ENCODE measurements around the gene AXL. TPM values are rescaled to one million over a fixed set of nuclear protein-coding genes. Genes with fewer than 3 reads are reported as not detected.

The AXL gene
- polyA plus RNA-seq, 2 donors: 1.9 to 4.1 TPM

- Histone ChIP-seq H3K27me3 (ENCODE audit: control insufficient read depth in 1 of 2, insufficient read depth in 2 of 2, low read length in 2 of 2) (no peaks in the 10 kb centered on the region), H3K27ac (ENCODE audit: low read depth in 2 of 2, low read length in 1 of 2) (peak overlapping the region in 1 of 2 donors; percentile 97), H3K9me3 (ENCODE audit: control insufficient read depth in 2 of 2, insufficient read depth in 1 of 2, low read depth in 1 of 2, low read length in 1 of 2) (no peaks in the 10 kb centered on the region), H3K36me3 (ENCODE audit: control insufficient read depth in 2 of 2, insufficient read depth in 2 of 2, low read length in 1 of 2) (peaks cover 5 to 21% of the 10 kb centered on the region in 2 donors), H3K4me3 (ENCODE audit: low read depth in 1 of 2, low read length in 2 of 2) (peak overlapping the region in 1 of 2 donors; percentile 81), H3K4me1 (ENCODE audit: control insufficient read depth in 2 of 2, insufficient read depth in 2 of 2, low read length in 1 of 2) (peaks cover 2 to 6% of the 10 kb centered on the region in 2 donors)
- 50 to 61% methylated on average over 5 of the region's 5 CpGs for WGBS, 2 donors
These were observed 92.0 kb downstream of the AXL start for GRCh38 chr19:41311072-41311471.

Other genes with a start within 250 kb of the AXL start
- not detected for gene CYP2B6, start 227.9 kb upstream of the AXL start, polyA plus RNA-seq
- gene CYP2A13, start 130.8 kb upstream of the AXL start, polyA plus RNA-seq: not detected
- gene CYP2F1, start 104.8 kb upstream of the AXL start, polyA plus RNA-seq: 1 to 10 TPM; 2.0 to 2.2 TPM
- gene CYP2S1, start 26.0 kb upstream of the AXL start, polyA plus RNA-seq: 10 to 100 TPM in 1 of 2 donors, 1 to 10 TPM in 1; 8.7 to 10.5 TPM
- gene HNRNPUL1, start 45.1 kb downstream of the AXL start, polyA plus RNA-seq: 10 to 100 TPM; 64.9 to 73.4 TPM
- gene CCDC97, start 90.9 kb downstream of the AXL start, polyA plus RNA-seq: 10 to 100 TPM; 12.2 to 14.0 TPM
- gene TGFB1, start 134.7 kb downstream of the AXL start, polyA plus RNA-seq: 10 to 100 TPM; 16.2 to 77.1 TPM
- gene B9D2, start 144.9 kb downstream of the AXL start, polyA plus RNA-seq: 1 to 10 TPM; 3.1 to 6.0 TPM
- 10 to 100 TPM; 13.8 to 17.3 TPM for gene TMEM91, start 157.3 kb downstream of the AXL start, polyA plus RNA-seq
- 10 to 100 TPM; 26.3 to 31.9 TPM for gene EXOSC5, start 178.1 kb downstream of the AXL start, polyA plus RNA-seq
- 10 to 100 TPM; 37.0 to 61.8 TPM for gene BCKDHA, start 178.6 kb downstream of the AXL start, polyA plus RNA-seq
- 10 to 100 TPM; 42.9 to 68.8 TPM for gene B3GNT8, start 208.2 kb downstream of the AXL start, polyA plus RNA-seq
- gene DMAC2, start 220.7 kb downstream of the AXL start, polyA plus RNA-seq: 10 to 100 TPM; 22.6 to 38.9 TPM
- gene ERICH4, start 223.9 kb downstream of the AXL start, polyA plus RNA-seq: not detected

Measured in esophagus (tissue), 2 donors.